Stimulated activated CD4-positive, alpha-beta T cell treated with anti-CD3 and anti-CD28 coated beads, Interleukin-15, amount 100 ng/mL, for 24 hours (primary cell): ENCODE results near the gene TADA2A.

ENCODE experiments used
- DNase-seq: peaks from one replicate; pipeline ENCODE4 v3.0.0-alpha.2; 2020

The TADA2A gene

GRCh38 chr17:37465069-37465616 is 58.5 kb downstream of the TADA2A start:
- no peak for DNase-seq

DNA sequence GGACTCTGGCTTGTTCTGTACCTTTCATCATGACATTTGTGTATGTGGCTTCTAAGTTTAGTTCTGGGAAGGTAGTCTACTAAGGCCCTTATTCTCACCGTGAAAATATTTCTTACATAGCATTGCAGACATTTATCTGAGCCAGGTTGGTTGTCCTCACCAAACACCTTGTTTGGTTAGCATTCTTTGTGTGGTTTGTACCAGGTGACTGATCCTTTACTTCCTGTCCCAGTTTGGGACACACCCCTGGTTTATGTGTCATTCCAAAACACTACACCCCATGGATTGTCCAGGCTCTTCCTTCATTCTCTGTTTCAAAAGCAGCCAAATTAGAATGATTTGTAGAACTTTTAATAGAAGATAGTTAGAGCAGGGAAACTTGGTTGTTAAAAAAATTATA is 59.8 kb downstream of the TADA2A start:
- DNase-seq = no peak

GRCh38 chr17:37470181-37470580 is 63.5 kb downstream of the TADA2A start:
- no peak for DNase-seq

DNA sequence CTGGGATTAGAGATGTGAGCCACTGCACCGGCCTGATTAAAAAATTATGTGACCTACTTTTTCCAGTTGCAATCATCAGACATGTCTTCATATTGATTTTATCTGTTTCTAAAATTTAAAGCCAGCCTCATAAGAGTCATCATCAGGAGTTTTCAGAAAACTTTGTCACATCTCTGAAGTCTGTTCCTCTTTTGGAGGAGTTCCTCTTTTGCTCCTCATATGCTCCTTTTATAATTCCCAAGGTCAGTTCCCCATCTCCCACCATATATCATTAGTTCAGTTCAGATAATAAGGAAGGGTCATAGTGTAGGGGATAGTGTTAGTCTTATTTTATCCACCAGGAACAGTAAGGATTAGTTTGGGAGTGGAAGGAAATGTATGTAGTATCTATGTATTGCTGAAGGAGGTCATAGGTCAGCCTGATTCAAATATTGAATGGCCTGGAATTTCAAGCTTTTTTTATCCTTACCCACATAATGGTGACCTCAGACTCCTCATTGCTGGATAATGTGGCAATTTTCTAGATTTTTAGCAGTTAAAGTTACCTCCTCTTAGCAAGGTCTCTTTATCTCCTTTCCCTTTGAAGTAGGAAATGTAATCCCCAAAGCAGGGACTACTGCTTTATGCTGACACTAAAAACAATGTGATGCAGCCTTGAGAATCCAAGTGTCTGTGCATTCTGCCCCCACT is 69.2 kb downstream of the TADA2A start:
- DNase-seq = no peak

GRCh38 chr17:37476431-37477120 is 69.9 kb downstream of the TADA2A start:
- no peak for DNase-seq

DNA sequence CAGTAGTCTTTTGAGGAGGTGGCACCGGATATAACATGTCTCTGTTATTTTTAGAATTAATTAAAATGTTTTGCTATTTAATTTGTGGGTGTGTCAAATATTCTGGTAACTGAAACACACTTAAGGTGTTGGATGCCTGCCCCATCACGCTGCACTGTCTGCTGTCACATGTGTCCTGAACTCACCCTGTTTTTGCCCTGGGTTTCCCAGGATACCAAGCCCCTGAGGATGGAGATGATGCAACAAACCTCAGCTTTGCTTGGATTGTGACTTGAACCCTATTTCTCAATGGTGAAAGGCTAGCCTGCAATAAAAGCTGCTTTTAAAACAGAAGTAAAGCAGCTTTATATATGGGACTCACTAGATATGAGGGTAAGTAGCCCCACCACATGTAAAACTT is 71.5 kb downstream of the TADA2A start:
- no peak for DNase-seq

GRCh38 chr17:37479025-37479424 is 72.3 kb downstream of the TADA2A start:
- DNase-seq = no peak

DNA sequence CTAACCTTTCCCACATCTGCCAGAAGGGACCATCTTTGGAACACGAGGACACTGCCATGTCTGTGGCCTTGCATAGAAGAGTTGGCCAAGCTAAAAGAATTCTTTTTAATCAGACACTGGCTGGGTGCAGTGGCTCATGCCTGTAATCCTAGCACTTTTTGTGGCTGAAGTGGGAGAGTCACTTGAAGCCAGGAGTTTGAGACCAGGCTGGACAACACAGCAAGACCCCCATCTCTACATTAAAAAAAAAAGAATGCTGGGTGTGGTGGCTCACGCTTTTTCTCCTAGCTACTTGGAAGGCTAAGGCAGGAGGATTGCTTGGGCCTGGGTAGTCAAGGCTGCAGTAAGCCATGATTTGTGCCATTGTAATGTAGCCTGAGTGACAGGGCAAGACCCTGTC is 73.7 kb downstream of the TADA2A start:
- no peak for DNase-seq

- DNase-seq = no peak
These were observed 74.4 kb downstream of the TADA2A start for GRCh38 chr17:37481001-37481665.

DNA sequence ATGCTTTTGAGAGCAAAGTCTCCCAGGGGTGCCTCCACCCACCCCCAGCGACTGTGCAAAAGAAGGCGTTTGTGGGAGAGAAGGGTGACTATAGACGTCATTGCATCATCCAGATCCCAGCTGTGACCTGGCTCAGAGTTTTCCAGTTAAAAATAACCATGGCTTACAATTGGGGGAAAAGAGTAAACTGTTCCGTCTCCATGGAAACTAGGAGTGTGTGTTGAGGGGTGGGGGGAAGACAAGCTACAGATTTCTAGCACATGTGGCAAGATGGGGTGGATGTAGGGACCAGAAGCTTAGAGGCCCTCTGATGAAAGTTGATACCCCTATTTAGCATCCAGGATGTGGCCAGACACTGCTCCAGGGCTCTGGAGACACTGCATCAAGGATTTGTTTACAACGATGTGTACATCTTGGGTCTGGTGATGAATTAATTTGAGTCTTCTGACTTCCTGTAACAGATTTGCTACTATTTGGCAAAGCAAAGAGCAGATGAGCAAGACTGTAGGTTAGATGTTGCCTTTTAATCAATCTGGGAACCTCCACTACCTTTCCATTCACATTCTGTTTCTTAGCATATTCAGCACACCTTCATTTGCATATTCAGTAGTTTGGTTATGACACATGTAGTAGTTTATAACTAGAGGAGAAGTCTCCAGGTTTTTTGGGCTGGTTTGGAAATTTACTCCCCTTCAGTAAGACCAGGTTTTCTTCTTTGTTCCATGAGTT is 76.8 kb downstream of the TADA2A start:
- DNase-seq = no peak

GRCh38 chr17:37485938-37486570 is 79.4 kb downstream of the TADA2A start:
- DNase-seq = no peak

DNA sequence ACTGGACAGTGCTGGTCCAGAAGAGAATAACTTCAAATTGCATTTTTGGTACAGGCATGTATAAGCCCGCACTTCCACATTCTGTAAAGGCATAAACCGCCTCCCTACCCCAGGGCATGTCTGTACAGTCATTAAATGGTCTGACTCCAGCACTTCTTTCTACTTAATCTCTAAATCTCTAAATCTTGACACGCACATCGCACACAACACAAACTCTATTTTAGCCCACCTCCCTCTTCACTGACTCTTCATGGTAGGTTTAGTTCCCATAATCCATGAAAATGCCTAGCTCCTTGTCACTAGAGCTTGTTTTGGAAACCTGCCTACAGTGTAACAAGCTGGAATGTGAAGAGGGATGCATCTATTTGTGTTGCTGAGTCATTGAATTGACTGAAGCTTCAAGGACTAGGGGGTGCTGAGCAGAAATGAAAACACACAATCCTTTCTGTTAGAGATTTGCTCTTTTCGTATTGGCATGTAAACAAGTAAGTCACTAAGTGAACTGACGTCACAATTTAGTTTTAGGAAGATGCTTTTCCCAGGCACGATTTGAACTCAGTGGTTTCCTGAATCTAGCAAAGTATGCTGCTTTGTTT is 81.4 kb downstream of the TADA2A start:
- DNase-seq = no peak

DNA sequence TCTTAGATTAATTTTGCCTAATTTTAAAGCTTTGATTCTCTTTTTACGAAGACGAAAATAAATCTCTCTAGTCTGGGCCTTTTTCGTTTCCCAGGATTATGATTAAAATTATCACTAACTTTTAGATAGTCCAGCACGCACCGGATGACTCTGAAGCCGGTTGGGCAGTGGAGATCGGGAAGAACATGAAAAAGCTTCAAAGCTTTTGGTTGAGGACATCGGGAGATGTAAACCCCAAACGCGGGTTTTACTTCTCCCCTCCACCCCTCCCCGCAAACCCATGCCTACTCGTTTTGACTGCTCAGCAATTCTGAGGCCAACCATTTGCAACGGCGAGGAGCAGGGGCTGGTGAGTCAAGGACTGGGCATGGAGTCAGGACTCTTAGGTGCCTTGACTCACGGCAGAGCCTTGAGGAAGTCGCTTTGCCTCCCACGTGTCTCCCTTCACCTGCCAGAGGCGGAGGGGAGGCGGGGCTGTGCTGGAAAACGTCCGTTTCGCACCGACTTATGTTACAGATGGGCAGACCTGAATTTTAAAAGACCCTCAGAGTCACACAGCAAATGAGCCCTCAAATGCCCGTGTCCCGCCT is 82.0 kb downstream of the TADA2A start:
- DNase-seq = peak; percentile 79

GRCh38 chr17:37489197-37490001 is 82.7 kb downstream of the TADA2A start, which contains the start of gene DUSP14:
Gene DUSP14 (plus strand): TSS chr17:37489891. CDS start chr17:37512273, 22,382 bp downstream.
- DNase-seq = peak; percentile 85

DNA sequence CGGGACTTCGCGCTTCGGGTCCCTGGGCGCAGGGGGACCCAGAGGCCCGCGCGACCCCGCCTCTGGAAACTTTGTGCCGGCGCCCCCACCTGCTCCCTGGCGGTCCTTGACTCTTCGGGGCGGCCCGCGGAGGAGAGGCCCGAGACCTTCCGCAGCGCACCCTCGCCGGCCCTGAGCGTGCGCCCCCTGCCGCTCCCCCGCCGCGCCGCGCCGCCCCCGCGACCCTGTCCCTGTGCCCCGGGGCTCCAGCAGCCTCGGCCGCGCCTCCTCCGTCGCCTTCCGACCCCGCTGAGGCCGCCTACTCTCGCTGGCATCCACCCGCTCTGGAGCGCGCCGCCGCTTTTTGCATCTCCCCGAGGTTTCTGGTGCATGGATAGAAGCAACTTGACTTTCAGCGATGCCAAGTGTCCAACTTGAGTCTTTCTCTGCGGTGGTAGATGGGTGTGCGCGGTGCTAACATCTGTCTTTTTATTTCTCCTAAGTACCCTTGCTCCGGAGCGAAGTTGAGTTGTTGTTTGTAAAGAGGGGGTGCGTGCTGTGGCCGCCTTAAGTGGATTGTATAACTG is 83.4 kb downstream of the TADA2A start:
- peak; percentile 81 for DNase-seq

GRCh38 chr17:37490638-37491614 is 84.2 kb downstream of the TADA2A start:
- peak; percentile 41 for DNase-seq

DNA sequence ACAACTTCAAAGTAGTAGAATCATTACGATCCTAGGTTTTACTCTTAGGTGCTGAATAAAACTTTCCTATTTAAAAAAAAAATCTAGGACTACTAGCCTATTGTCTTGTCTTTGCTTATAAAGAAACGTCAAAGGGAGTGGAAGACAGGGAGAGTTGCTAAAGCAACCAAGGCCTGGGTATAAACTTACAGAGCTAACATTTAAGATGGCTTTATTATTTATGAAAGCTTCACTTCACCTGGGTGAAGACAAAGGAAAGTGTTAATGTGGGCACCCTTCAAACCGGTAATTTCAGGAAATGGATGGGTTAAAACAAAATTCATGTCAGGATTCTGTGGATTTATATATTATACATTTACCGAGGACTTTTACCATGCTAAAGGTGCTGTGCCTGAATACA is 85.5 kb downstream of the TADA2A start:
- DNase-seq = no peak

GRCh38 chr17:37493249-37494027 is 86.8 kb downstream of the TADA2A start:
- DNase-seq = no peak
